Spleen (tissue), 11 donors: ENCODE measurements around the gene GPATCH4. TPM values are rescaled to one million over a fixed set of nuclear protein-coding genes. Genes with fewer than 3 reads are reported as not detected.

Source experiments
- DNase-seq: peaks from one replicate; pipeline ENCODE4 v3.0.0-alpha.2; 2020
- H3K27ac ChIP-seq, 8 donors: fragments of 200-600 bp; sonication (generic) in 7 of 8; 1 replicate in 4 of 8; 2 replicates in 4 of 8; pipeline versions ENCODE4 v1.5.0 to v1.8.0; 2016 to 2021; ENCODE audit warnings: inconsistent platforms in 4 of 8, mild to moderate bottlenecking in 4 of 8, moderate library complexity in 1 of 8
- H3K27me3 ChIP-seq, 7 donors: fragments of 200-600 bp; sonication (generic) in 6 of 7; replicated peaks in 1 of 7; 1 replicate in 4 of 7; 2 replicates in 3 of 7; pipeline versions ENCODE4 v1.5.0 to v1.8.0; 2016 to 2021; ENCODE audit warnings: inconsistent platforms in 3 of 7, mild to moderate bottlenecking in 1 of 7
- H3K36me3 ChIP-seq, 6 donors: fragments of 200-600 bp; sonication (generic) in 5 of 6; 1 replicate in 4 of 6; 2 replicates in 2 of 6; pipeline versions ENCODE4 v1.5.0 to v1.8.0; 2016 to 2021; ENCODE audit warnings: inconsistent platforms in 2 of 6
- H3K4me1 ChIP-seq, 6 donors: fragments of 200-600 bp; sonication (generic) in 5 of 6; 1 replicate in 3 of 6; 2 replicates in 3 of 6; pipeline versions ENCODE4 v1.5.0 to v1.8.0; 2016 to 2021; ENCODE audit warnings: inconsistent platforms in 3 of 6
- H3K4me3 ChIP-seq, 8 donors: fragments of 200-600 bp; sonication (generic) in 7 of 8; 1 replicate in 4 of 8; 2 replicates in 4 of 8; pipeline versions ENCODE4 v1.5.0 to v1.8.0; 2016 to 2021; ENCODE audit warnings: inconsistent platforms in 4 of 8, mild to moderate bottlenecking in 4 of 8, moderate library complexity in 2 of 8
- H3K9me3 ChIP-seq, 8 donors: fragments of 200-600 bp; sonication (generic) in 7 of 8; 1 replicate in 4 of 8; 2 replicates in 4 of 8; pipeline versions ENCODE4 v1.5.0 to v1.8.0; 2016 to 2021; ENCODE audit warnings: inconsistent platforms in 4 of 8
- CTCF ChIP-seq, 11 experiments: fragments of 200-600 bp in 7 of 11; fragments of 450-650 bp in 4 of 11; sonication (generic) in 4 of 11; IDR thresholded peaks in 8 of 11; conservative IDR thresholded peaks in 3 of 11; 1 replicate in 7 of 11; 2 replicates in 4 of 11; pipeline versions ENCODE4 v1.4.0 to v1.8.0; 2016 to 2021; ENCODE audit warnings: antibody characterized with exemption in 11 of 11, inconsistent platforms in 4 of 11, mild to moderate bottlenecking in 1 of 11
- POLR2A ChIP-seq, 3 donors: fragments of 450-650 bp; IDR thresholded peaks; one replicate each; pipeline ENCODE4 v1.5.1; 2017; ENCODE audit warnings: antibody characterized with exemption in 3 of 3, mild to moderate bottlenecking in 1 of 3
- POLR2AphosphoS5 ChIP-seq, 3 donors: sonication (generic); formaldehyde crosslinking; IDR thresholded peaks; one replicate each; pipeline ENCODE4 v1.5.1; 2017; ENCODE audit warnings: antibody characterized with exemption in 3 of 3
- WGBS, 5 donors: extraction: QIAGEN DNeasy Blood & Tissue Kit in 3 of 5; methylation state at CpG; one replicate each; pipeline versions ENCODE4 v1.1.5 to v1.1.7; 2013 to 2018; 5-methylcytosine and 5-hydroxymethylcytosine counted together
- intact Hi-C: fragments of 100-400 bp; cut with DNase I; formaldehyde crosslinking; loops from one replicate; pipeline ENCODE4 v1.15.0; 2023; ENCODE audit warnings: low total_unique reads
- polyA plus RNA-seq, 3 donors: library from polyadenylated mRNA; stranded (reverse); fragments of 200-250 nt; gene quantifications; one replicate each; pipeline ENCODE4 v1.2.1, GENCODE V29; 2013
- total RNA-seq, 7 donors: library from RNA; depleted of rRNA in 3 of 7; stranded (reverse); fragments of >200 nt in 3 of 7; fragmentation: NEBNext Ultra II Directional in 4 of 7; extraction: Animal tissue kit (Norgen Biotek cat#: 25700) in 4 of 7; gene quantifications; one replicate each; pipeline versions ENCODE4 v1.1.0 to v1.2.1, GENCODE V29; 2016 to 2021
- donor health status: healthy with polysubstance abuse.
- donor health status: DM: no; HTN: no; CAD: no; lungs with moderate emphysema.
- donor health status: DM: no; HTN: no; CAD: no.
- donor health status: Bipolar disorder and iron deficiency.
- donor health status: healthy.
- donor health status: DM: no; HTN: no; CAD: no.
- donor health status: DM: yes; HTN: yes; CAD: no.

The GPATCH4 gene
- total and polyA plus RNA-seq, 10 donors: 12.3 to 49.6 (median 25.5) TPM

- TF ChIP-seq CTCF (IDR thresholded peaks at IDR 0.05 in 8 of 11, conservative IDR thresholded peaks at IDR 0.05 in 3 of 11): no peak
- TF ChIP-seq POLR2AphosphoS5 (IDR thresholded peaks at IDR 0.05): no peak
- TF ChIP-seq POLR2A (IDR thresholded peaks at IDR 0.05): no peak
- Histone ChIP-seq H3K4me3 (no peak overlapping the region), H3K4me1 (peaks cover 6 to 38% (median 25%) of the 10 kb centered on the region in 6 donors), H3K27me3 (no peaks in the 10 kb centered on the region), H3K27ac (no peak overlapping the region), H3K36me3 (no peaks in the 10 kb centered on the region), H3K9me3 (no peaks in the 10 kb centered on the region)
- intact Hi-C loops: no loop called here
- 82 to 95% (median 89%) methylated on average over 3 of the region's 3 CpGs for WGBS, 5 donors
- no peak for DNase-seq
Measured at GRCh38 chr1:156586892-156587477, 14.3 kb downstream of the GPATCH4 start.

- no peaks in the 10 kb centered on the region for H3K9me3 ChIP-seq
- H3K36me3 ChIP-seq: no peaks in the 10 kb centered on the region
- no peak overlapping the region for H3K4me3 ChIP-seq
- 70 to 87% (median 72%) methylated on average over 4 of the region's 4 CpGs for WGBS, 5 donors
- H3K4me1 ChIP-seq: peaks cover 6 to 41% (median 27%) of the 10 kb centered on the region in 6 donors
- intact Hi-C loops: no loop called here
- H3K27me3 ChIP-seq: no peaks in the 10 kb centered on the region
- TF ChIP-seq POLR2A (IDR thresholded peaks at IDR 0.05): no peak
- no peak for TF ChIP-seq CTCF (IDR thresholded peaks at IDR 0.05 in 8 of 11, conservative IDR thresholded peaks at IDR 0.05 in 3 of 11)
- no peak for TF ChIP-seq POLR2AphosphoS5 (IDR thresholded peaks at IDR 0.05)
- H3K27ac ChIP-seq: no peak overlapping the region
- no peak for DNase-seq
Measured at GRCh38 chr1:156586323-156586722, 15.0 kb downstream of the GPATCH4 start.

GRCh38 chr1:156584813-156585212 is 16.5 kb downstream of the GPATCH4 start:
- H3K36me3 ChIP-seq: no peaks in the 10 kb centered on the region
- no peak for DNase-seq
- no peaks in the 10 kb centered on the region for H3K9me3 ChIP-seq
- WGBS, 5 donors: 66 to 83% (median 73%) methylated on average over 10 to 11 of the region's 11 CpGs
- no peak for TF ChIP-seq POLR2A (IDR thresholded peaks at IDR 0.05)
- no peak for TF ChIP-seq POLR2AphosphoS5 (IDR thresholded peaks at IDR 0.05)
- TF ChIP-seq CTCF (IDR thresholded peaks at IDR 0.05 in 8 of 11, conservative IDR thresholded peaks at IDR 0.05 in 3 of 11): no peak
- intact Hi-C loops: no loop called here
- no peak overlapping the region for H3K4me3 ChIP-seq
- H3K27ac ChIP-seq: no peak overlapping the region
- H3K4me1 ChIP-seq: peaks cover 0 to 35% (median 25%) of the 10 kb centered on the region in 6 donors
- no peaks in the 10 kb centered on the region for H3K27me3 ChIP-seq

DNA sequence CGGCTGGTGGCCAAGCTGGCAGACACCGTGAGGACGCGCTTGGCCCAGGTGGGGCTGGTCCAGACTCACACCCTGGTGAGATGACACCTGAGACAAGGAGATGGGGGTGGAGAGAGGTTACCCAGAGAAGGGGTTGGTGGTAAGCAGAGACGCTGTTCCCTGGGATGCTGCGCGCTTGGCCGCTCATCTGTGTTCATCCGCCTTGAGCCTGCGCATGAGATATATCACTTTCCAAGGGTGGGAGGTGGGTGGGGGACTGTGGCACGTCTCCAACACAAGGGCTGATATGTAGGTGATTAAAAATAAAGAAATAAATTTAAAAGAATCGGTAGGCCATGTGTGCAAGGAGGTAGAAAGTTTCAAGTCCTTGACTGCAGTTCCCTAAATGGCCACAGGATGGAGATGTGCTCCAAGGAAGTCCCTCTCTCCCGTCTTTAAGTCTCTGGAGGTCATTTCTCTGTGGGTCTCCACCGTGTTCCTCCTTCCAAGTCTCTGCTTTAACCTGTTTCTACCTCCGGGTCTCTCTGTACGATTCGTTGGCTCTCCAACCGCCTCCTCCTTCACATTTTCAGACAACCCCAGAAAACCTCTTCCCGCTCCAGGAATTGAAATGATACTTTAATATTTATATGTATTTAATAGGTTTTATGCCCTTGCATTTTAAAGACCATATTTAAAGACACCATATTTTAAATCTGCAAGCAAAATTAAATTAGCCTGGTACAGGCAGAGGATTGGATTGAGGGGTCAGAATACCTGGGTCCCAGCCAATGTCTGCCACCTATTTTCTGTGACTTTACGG is 17.3 kb downstream of the GPATCH4 start:
- TF ChIP-seq POLR2A (IDR thresholded peaks at IDR 0.05): no peak
- peak; percentile 77 to 95 (median 93) for TF ChIP-seq CTCF (IDR thresholded peaks at IDR 0.05 in 8 of 11, conservative IDR thresholded peaks at IDR 0.05 in 3 of 11)
- no peak for TF ChIP-seq POLR2AphosphoS5 (IDR thresholded peaks at IDR 0.05)
- peak overlapping the region in 1 of 8 donors; percentile 81 for H3K27ac ChIP-seq
- no peaks in the 10 kb centered on the region for H3K27me3 ChIP-seq
- H3K9me3 ChIP-seq: no peaks in the 10 kb centered on the region
- H3K36me3 ChIP-seq: no peaks in the 10 kb centered on the region
- H3K4me3 ChIP-seq: peak overlapping the region in 1 of 8 donors; percentile 63
- 44 to 58% (median 57%) methylated on average over 16 to 20 of the region's 20 CpGs for WGBS, 5 donors
- no peak for DNase-seq
- intact Hi-C loops: no loop called here
- H3K4me1 ChIP-seq: peaks cover 0 to 35% (median 25%) of the 10 kb centered on the region in 6 donors
